Hypothalamus (tissue), 51 donors: ENCODE results near the gene SH3BP5L.

ENCODE experiments used
- DNase-seq, 51 donors: peaks; one replicate each; lab custom pipeline; 2025; lab: John Stamatoyannopoulos, UW

SH3BP5L gene

GRCh38 chr1:248852481-248853405, 27.0 kb upstream of the SH3BP5L start:
- peak in 2 of 51 donors; percentile 13 to 63 for DNase-seq

GRCh38 chr1:248851390-248851789, 25.7 kb upstream of the SH3BP5L start:
- no peak for DNase-seq

- DNase-seq, result no peak
Observed at GRCh38 chr1:248850536-248851251, 25.0 kb upstream of the SH3BP5L start.

GRCh38 chr1:248850124-248850523, 24.4 kb upstream of the SH3BP5L start:
- no peak for DNase-seq

GRCh38 chr1:248849637-248850036, 23.9 kb upstream of the SH3BP5L start:
- DNase-seq, result no peak

- DNase-seq, result no peak
Observed at GRCh38 chr1:248849152-248849551, 23.4 kb upstream of the SH3BP5L start.

- DNase-seq, result no peak
Observed at GRCh38 chr1:248848602-248849001, 22.9 kb upstream of the SH3BP5L start.

GRCh38 chr1:248847956-248848561, 22.3 kb upstream of the SH3BP5L start:
- DNase-seq, result no peak

- DNase-seq, result no peak
Observed at GRCh38 chr1:248847181-248847955, 21.7 kb upstream of the SH3BP5L start.

- no peak for DNase-seq
Observed at GRCh38 chr1:248844526-248844925, 18.8 kb upstream of the SH3BP5L start.

GRCh38 chr1:248843687-248844086, 18.0 kb upstream of the SH3BP5L start:
- DNase-seq, result no peak

- no peak for DNase-seq
Observed at GRCh38 chr1:248842781-248843331, 17.1 kb upstream of the SH3BP5L start.

GRCh38 chr1:248841702-248842395, 16.1 kb upstream of the SH3BP5L start:
- DNase-seq, result no peak

GRCh38 chr1:248840946-248841345, 15.2 kb upstream of the SH3BP5L start:
- no peak for DNase-seq

- no peak for DNase-seq
Observed at GRCh38 chr1:248839168-248839555, 13.4 kb upstream of the SH3BP5L start.

- DNase-seq, result peak; percentile 74 to 99 (median 91)
Observed at GRCh38 chr1:248838357-248839167, 12.8 kb upstream of the SH3BP5L start.

GRCh38 chr1:248837781-248838356, 12.2 kb upstream of the SH3BP5L start, which contains the start of gene ZNF672:
TSS of gene ZNF672 (plus strand) at chr1:248838224. CDS start at chr1:248847275, 9,051 bp downstream.
- DNase-seq, result peak; percentile 76 to 99 (median 97)
